GM10248 (cell line): Measurements from ENCODE around the gene GNB5.

Source experiments
- CTCF ChIA-PET: fragments of 300-600 bp; sonication (Branson Sonifier 250); formaldehyde crosslinking; extraction: SDS; loops from one replicate; lab custom pipeline; 2021; ENCODE audit warnings: antibody characterized with exemption; lab: Yijun Ruan, JAX
- POLR2A ChIA-PET: fragments of 350-650 bp; sonication (Branson Sonifier 250); formaldehyde crosslinking; extraction: SDS; loops from one replicate; lab custom pipeline; 2020; ENCODE audit warnings: antibody characterized with exemption; lab: Yijun Ruan, JAX
- DNase-seq: peaks from one replicate; pipeline ENCODE4 v3.0.0; 2012; ENCODE audit errors: extremely low spot score
- CTCF ChIP-seq: IDR thresholded peaks from 2 replicates; pipeline ENCODE4 v1.5.1; 2012; ENCODE audit warnings: mild to moderate bottlenecking, low read depth; ENCODE audit errors: extremely low read depth, missing control alignments, control extremely low read depth

The GNB5 gene

DNA sequence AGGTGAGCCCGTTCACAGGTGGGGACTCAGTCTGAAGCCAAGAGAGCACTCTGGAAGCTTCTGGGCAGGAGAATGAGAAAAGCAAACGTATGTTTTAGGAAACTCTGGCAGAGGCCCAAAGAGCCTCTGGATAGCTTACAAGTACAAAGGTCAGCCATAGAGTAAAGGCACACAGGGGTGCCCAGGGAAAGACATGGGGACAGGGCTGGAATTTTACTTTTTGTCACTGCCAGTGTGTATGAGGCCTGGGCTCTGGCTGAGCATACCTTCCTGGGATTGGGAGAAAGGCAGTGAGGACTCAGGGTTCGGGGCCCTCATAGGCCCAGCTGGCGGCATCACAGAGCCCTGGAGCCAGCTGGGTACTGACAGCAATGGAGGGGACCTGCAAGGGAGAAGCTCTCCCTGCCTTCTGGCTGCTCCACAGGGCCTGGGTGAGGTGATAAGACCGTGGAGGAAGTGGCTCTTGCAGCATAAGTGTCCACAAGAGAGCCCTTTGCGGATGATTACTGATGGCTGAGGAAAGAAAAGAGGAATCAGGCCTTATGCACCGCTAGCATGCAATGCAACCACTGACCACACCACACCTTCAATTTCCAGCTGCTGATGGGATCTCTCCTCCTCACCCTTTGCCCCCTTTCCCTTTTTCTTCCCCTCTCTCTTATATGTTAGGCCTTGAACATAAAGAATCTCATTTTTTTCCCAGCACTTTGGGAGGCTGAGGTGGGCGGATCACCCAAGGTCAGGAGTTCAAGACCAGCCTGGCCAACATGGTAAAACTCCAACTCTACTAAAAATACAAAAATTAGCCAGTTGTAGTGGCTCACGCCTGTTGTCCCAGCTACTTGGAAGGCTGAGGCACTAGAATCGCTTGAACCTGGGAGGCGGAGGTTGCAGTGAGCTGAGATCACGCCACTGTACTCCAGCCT lies 53.5 kb downstream of the GNB5 start:
- no peak for TF ChIP-seq CTCF
- no peak for DNase-seq
- CTCF ChIA-PET: interaction anchor here (0.8 to 4.9 kb wide), 20 partner anchors 8 to 249 kb away, joined by 3 to 57 read pairs (median 7); partner anchors contain the start of gene BCL2L10
- POLR2A ChIA-PET: interaction anchor here (0.6 kb wide), 1 partner anchor 42 kb away, joined by 6 read pairs; no protein-coding TSS in a partner anchor

DNA sequence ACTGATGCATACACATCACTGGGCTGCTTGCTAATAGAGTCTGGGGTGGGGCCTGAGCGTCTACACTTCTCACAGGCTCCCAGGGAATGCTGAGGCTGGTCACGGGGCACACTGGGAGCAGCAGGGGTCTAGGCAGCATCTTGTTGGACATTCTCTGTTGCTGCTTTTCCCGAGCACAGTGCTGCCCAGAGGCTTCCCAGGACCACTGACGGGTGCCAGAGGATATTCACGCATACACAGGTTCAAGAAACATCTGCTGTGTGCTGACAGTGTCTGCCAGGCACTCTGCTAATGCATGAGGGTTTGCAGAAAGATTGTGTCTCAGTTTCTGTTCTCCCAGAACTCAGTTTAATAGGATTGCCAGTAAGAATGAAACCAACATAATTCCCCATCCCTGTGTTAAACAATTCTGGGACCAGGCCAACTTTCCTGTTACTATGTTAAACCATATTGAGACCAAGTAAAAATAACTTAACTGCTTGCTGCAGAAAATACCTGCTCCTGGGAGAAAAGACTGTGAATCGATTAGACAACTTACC lies 54.7 kb downstream of the GNB5 start:
- DNase-seq: no peak
- TF ChIP-seq CTCF: no peak
- CTCF ChIA-PET: interaction anchor here (1.3 to 4.9 kb wide), 6 partner anchors 22 to 211 kb away, joined by 4 to 57 read pairs (median 12); partner anchors contain the start of gene BCL2L10
- POLR2A ChIA-PET: no interaction called here

- no peak for TF ChIP-seq CTCF
- DNase-seq: no peak
- POLR2A ChIA-PET: no interaction called here
- CTCF ChIA-PET: interaction anchor here (1.0 to 2.1 kb wide), 7 partner anchors 9 to 145 kb away, joined by 3 to 8 read pairs (median 4); no protein-coding TSS in a partner anchor
Measured at GRCh38 chr15:52134502-52135144, 56.6 kb downstream of the GNB5 start.

- no peak for TF ChIP-seq CTCF
- POLR2A ChIA-PET: no interaction called here
- no peak for DNase-seq
- CTCF ChIA-PET: interaction anchor here (1.0 to 2.1 kb wide), 8 partner anchors 10 to 144 kb away, joined by 3 to 8 read pairs (median 4); no protein-coding TSS in a partner anchor
Measured at GRCh38 chr15:52133510-52134220, 57.5 kb downstream of the GNB5 start.

DNA sequence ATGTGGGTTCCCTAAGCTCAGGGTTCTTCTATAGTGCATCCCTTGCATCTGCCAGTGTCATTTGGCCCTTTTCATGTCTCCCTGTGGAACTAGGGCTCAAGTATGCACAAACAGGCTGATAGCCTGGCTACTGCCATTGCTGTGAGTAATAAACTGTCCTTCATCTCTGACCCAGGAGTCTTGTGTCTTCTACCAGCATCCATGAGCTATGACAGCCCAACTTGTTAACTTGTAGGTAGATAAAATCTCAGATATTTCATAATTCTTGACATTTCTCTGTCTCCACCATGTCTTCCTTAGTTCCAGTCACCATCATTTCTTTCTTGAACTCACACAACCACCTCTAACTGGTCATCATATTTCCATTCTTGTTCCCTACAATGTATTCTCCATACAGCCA lies 59.1 kb downstream of the GNB5 start:
- DNase-seq: no peak
- CTCF ChIA-PET: no interaction called here
- POLR2A ChIA-PET: no interaction called here
- TF ChIP-seq CTCF: no peak
